HG02973 (cell line): ENCODE results near the gene AK9.

Source experiments
- ATAC-seq: cut with Tn5 transposase; IDR thresholded peaks from one replicate; pipeline ENCODE4 v1.9.1; 2021; ENCODE audit warnings: moderate library complexity; ENCODE audit not compliant: unreplicated experiment

AK9 gene

GRCh38 chr6:109448615-109449014 lies 242.4 kb downstream of the AK9 start:
- ATAC-seq: no peak

GRCh38 chr6:109447878-109448555 lies 243.0 kb downstream of the AK9 start:
- no peak for ATAC-seq

DNA sequence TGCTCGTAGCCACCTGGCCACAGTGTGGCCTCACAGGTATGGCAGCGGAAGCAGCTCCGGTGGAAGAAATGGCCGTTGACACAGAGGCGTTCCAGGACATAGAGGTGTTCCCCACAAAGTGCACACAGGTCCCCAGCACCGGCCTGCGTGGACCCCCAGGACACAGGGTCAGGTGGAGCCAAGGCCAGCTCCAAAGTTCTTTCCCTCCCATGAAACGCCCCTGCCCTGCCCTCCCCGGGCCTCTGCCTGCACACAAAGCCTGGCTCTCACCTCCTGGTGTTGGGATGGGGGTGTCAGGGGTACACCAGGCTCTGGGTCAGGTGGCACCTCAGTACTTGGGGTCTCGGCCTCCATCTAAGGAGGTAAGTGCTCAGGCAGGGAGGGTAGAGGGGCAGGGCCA lies 243.9 kb downstream of the AK9 start:
- ATAC-seq: no peak

- ATAC-seq: no peak
Observed at GRCh38 chr6:109446541-109446940, 244.5 kb downstream of the AK9 start.

DNA sequence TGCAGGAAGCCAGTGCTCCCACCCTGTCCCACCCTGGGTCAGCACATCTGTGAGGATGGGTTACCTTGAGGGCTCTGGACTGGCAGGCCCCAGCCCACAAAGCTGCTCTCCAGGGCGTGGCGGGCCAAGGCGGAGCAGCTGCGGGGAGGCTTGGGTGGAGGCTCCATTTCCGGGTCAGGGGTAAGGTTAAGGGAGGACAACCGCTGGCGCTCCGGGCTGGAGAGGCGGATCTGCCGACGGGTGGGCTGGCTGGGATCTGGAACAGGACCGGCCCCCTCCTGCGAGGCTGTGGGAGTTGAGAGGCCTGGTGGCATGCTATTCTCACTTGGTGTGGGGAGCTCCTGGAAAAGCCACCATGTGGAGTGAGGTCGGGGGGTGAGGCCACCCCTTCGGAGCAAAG lies 244.9 kb downstream of the AK9 start:
- ATAC-seq: no peak

GRCh38 chr6:109445382-109445781 lies 245.6 kb downstream of the AK9 start:
- ATAC-seq: no peak

GRCh38 chr6:109443425-109443950 lies 247.5 kb downstream of the AK9 start:
- no peak for ATAC-seq
